Ovary (tissue), 9 donors: ENCODE measurements around the gene ACVRL1. TPM values are rescaled to one million over a fixed set of nuclear protein-coding genes. Genes with fewer than 3 reads are reported as not detected.

Experiments used
- DNase-seq, 5 donors: peaks; one replicate each; pipeline ENCODE4 v3.0.0-alpha.2; 2019 to 2020
- H3K27ac ChIP-seq, 2 donors: fragments of 200-600 bp; one replicate each; pipeline versions ENCODE4 v1.5.1 to v1.8.0; 2019 to 2022
- H3K27me3 ChIP-seq: fragments of 200-600 bp; one replicate; pipeline ENCODE4 v1.8.0; 2022
- H3K36me3 ChIP-seq: fragments of 200-600 bp; sonication (generic); one replicate; pipeline ENCODE4 v1.5.1; 2019
- H3K4me1 ChIP-seq: one replicate; pipeline ENCODE4 v1.8.1; 2013; ENCODE audit warnings: mild to moderate bottlenecking, moderate library complexity; ENCODE audit not compliant: insufficient read depth
- H3K4me3 ChIP-seq: fragments of 200-600 bp; sonication (generic); one replicate; pipeline ENCODE4 v1.5.1; 2017
- H3K9me3 ChIP-seq, 2 donors: fragments of 200-600 bp in 1 of 2; sonication (generic) in 1 of 2; one replicate each; pipeline versions ENCODE4 v1.5.1 to v1.8.1; 2013 to 2019; ENCODE audit warnings: mild to moderate bottlenecking in 1 of 2, moderate library complexity in 1 of 2
- CTCF ChIP-seq, 3 donors: fragments of 450-650 bp in 2 of 3; fragments of 200-600 bp in 1 of 3; IDR thresholded peaks; one replicate each; pipeline versions ENCODE4 v1.5.1 to v1.8.0; 2016 to 2022; ENCODE audit warnings: antibody characterized with exemption in 3 of 3, mild to moderate bottlenecking in 1 of 3
- EP300 ChIP-seq: sonication (generic); formaldehyde crosslinking; IDR thresholded peaks from one replicate; pipeline ENCODE4 v1.6.1; 2017; ENCODE audit warnings: antibody characterized with exemption
- POLR2A ChIP-seq: fragments of 450-650 bp; IDR thresholded peaks from one replicate; pipeline ENCODE4 v1.6.1; 2017; ENCODE audit warnings: antibody characterized with exemption, mild to moderate bottlenecking, moderate library complexity
- WGBS, 3 donors: extraction: QIAGEN DNeasy Blood & Tissue Kit in 1 of 3; methylation state at CpG; one replicate each; pipeline versions ENCODE4 v1.1.5 to v1.1.7; 2013 to 2017; 5-methylcytosine and 5-hydroxymethylcytosine counted together
- intact Hi-C, 4 donors: fragments of 100-400 bp; cut with DNase I; formaldehyde crosslinking; loops; one replicate each; pipeline versions ENCODE4 v1.11.0 to v1.15.1; 2022 to 2023
- polyA plus RNA-seq, 2 donors: library from polyadenylated mRNA; stranded (reverse); fragments of 200-250 nt in 1 of 2; fragments of 350-450 nt in 1 of 2; fragmentation: Illumina TruSeq in 1 of 2; extraction: RNeasy Lipid Tissue Mini Kit (QIAGEN cat#74804) in 1 of 2; gene quantifications; one replicate each; pipeline ENCODE4 v1.2.3, GENCODE V29; 2013 to 2014
- total RNA-seq, 7 donors: library from RNA; depleted of rRNA in 2 of 7; stranded (reverse); fragments of >200 nt in 2 of 7; fragmentation: NEBNext Ultra II Directional in 3 of 7; extraction: Animal tissue kit (Norgen Biotek cat#: 25700) in 3 of 7; gene quantifications; one replicate each; pipeline versions ENCODE4 v1.1.0 to v1.2.4, GENCODE V29; 2016 to 2023
- donor health status: DM: no; HTN: no; CAD: no; lungs with moderate emphysema.
- donor health status: DM: no; HTN: no; CAD: no.
- donor health status: Bipolar disorder and iron deficiency.
- donor health status: DM: yes; HTN: yes; CAD: no.
- donor health status: DM: no; HTN: no; CAD: no.
- donor health status: DM: yes; HTN: yes; CAD: no.

Gene ACVRL1
- total and polyA plus RNA-seq, 9 donors = 5.7 to 17.6 (median 11.2) TPM

GRCh38 chr12:51910691-51911090 is 3.4 kb downstream of the ACVRL1 start:
- Histone ChIP-seq H3K27me3 (no peaks in the 10 kb centered on the region), H3K27ac (no peak overlapping the region), H3K4me3 (no peak overlapping the region), H3K4me1 (no peaks in the 10 kb centered on the region), H3K9me3 (no peaks in the 10 kb centered on the region), H3K36me3 (no peaks in the 10 kb centered on the region)
- intact Hi-C loops = no loop called here
- no peak for TF ChIP-seq POLR2A
- no peak for TF ChIP-seq CTCF (IDR thresholded peaks at IDR 0.05)
- TF ChIP-seq EP300 = no peak
- DNase-seq = peak in 1 of 5 donors; percentile 11
- WGBS, 3 donors = 68 to 87% (median 73%) methylated on average over 3 of the region's 3 CpGs

GRCh38 chr12:51911307-51911706 is 4.0 kb downstream of the ACVRL1 start:
- TF ChIP-seq CTCF (IDR thresholded peaks at IDR 0.05) (no peak), EP300 (no peak), POLR2A (no peak)
- intact Hi-C loops = no loop called here
- Histone ChIP-seq H3K27ac (no peak overlapping the region), H3K4me3 (no peak overlapping the region), H3K4me1 (no peaks in the 10 kb centered on the region), H3K27me3 (no peaks in the 10 kb centered on the region), H3K36me3 (no peaks in the 10 kb centered on the region), H3K9me3 (no peaks in the 10 kb centered on the region)
- DNase-seq = peak in 1 of 5 donors; percentile 5
- WGBS, 3 donors = 86 to 88% (median 87%) methylated on average over 6 of the region's 6 CpGs

- intact Hi-C loops = no loop called here
- DNase-seq = peak in 1 of 5 donors; percentile 35
- Histone ChIP-seq H3K4me3 (no peak overlapping the region), H3K4me1 (no peaks in the 10 kb centered on the region), H3K9me3 (no peaks in the 10 kb centered on the region), H3K27ac (no peak overlapping the region), H3K36me3 (no peaks in the 10 kb centered on the region), H3K27me3 (no peaks in the 10 kb centered on the region)
- no peak for TF ChIP-seq CTCF (IDR thresholded peaks at IDR 0.05)
- TF ChIP-seq POLR2A = no peak
- TF ChIP-seq EP300 = no peak
- 61 to 73% (median 71%) methylated on average over 8 of the region's 8 CpGs for WGBS, 3 donors
These were observed 4.7 kb downstream of the ACVRL1 start for GRCh38 chr12:51911788-51912711.

DNA sequence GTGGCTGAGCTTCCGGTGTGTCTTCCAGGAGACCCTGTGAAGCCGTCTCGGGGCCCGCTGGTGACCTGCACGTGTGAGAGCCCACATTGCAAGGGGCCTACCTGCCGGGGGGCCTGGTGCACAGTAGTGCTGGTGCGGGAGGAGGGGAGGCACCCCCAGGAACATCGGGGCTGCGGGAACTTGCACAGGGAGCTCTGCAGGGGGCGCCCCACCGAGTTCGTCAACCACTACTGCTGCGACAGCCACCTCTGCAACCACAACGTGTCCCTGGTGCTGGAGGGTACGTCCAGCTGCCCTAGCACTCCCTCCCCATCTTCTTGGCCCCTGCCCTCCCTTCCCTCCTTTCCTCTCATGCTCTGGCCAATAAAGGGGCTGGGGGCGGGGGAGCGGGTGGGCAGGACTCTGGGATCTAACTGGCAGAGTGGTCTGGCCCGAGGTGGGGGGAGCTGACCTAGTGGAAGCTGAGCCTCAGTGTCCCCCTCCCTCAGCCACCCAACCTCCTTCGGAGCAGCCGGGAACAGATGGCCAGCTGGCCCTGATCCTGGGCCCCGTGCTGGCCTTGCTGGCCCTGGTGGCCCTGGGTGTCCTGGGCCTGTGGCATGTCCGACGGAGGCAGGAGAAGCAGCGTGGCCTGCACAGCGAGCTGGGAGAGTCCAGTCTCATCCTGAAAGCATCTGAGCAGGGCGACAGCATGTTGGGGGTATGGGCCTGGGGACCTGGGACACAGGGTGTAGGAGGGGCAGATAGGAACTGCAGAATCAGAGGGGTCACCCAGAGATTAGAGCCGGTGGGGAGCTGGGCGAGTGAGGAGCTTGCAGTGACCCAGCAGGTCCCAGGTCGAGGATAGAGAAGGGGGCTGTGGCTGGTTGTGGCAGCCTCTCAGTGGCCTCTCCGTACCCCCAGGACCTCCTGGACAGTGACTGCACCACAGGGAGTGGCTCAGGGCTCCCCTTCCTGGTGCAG is 6.0 kb downstream of the ACVRL1 start:
- Histone ChIP-seq H3K4me3 (no peak overlapping the region), H3K27me3 (no peaks in the 10 kb centered on the region), H3K27ac (no peak overlapping the region), H3K4me1 (peaks cover 6% of the 10 kb centered on the region), H3K9me3 (no peaks in the 10 kb centered on the region), H3K36me3 (no peaks in the 10 kb centered on the region)
- WGBS, 3 donors = 73% methylated on average over 29 to 30 of the region's 30 CpGs
- intact Hi-C loops = no loop called here
- peak in 1 of 5 donors; percentile 24 for DNase-seq
- TF ChIP-seq EP300 = no peak
- TF ChIP-seq CTCF (IDR thresholded peaks at IDR 0.05) = no peak
- no peak for TF ChIP-seq POLR2A
